MM.1S (cell line): ENCODE results near the gene TET2.

Experiments
- DNase-seq: peaks from one replicate; pipeline ENCODE4 v3.0.0-alpha.2; 2015
- H2AFZ ChIP-seq: fragments of 300-600 bp; sonication (generic); 2 replicates; pipeline ENCODE4 v1.6.0; 2016; ENCODE audit warnings: antibody characterized with exemption, low read length
- H3F3A ChIP-seq: fragments of 300-600 bp; sonication (generic); 2 replicates; pipeline ENCODE4 v1.6.1; 2016; ENCODE audit warnings: mild to moderate bottlenecking, antibody characterized with exemption, low read length, moderate library complexity, mixed read lengths; ENCODE audit not compliant: insufficient read depth
- H3K27ac ChIP-seq: fragments of 300-600 bp; sonication (generic); 2 replicates; pipeline ENCODE4 v1.5.1; 2016; ENCODE audit warnings: mild to moderate bottlenecking, low read length
- H3K27me3 ChIP-seq: fragments of 300-600 bp; sonication (generic); replicated peaks from 2 replicates; pipeline ENCODE4 v1.6.0; 2016; ENCODE audit warnings: low read length; ENCODE audit not compliant: insufficient read depth
- H3K36me3 ChIP-seq: fragments of 300-600 bp; sonication (generic); replicated peaks from 2 replicates; pipeline ENCODE4 v1.6.1; 2016; ENCODE audit warnings: mild to moderate bottlenecking, low read length, mixed read lengths; ENCODE audit not compliant: insufficient read depth
- H3K4me1 ChIP-seq: fragments of 300-600 bp; sonication (generic); 2 replicates; pipeline ENCODE4 v1.6.1; 2016; ENCODE audit warnings: low read length, mixed read lengths
- H3K4me2 ChIP-seq: fragments of 300-600 bp; sonication (generic); 2 replicates; pipeline ENCODE4 v1.6.0; 2016; ENCODE audit warnings: low read depth, low read length
- H3K4me3 ChIP-seq: fragments of 300-600 bp; sonication (generic); 2 replicates; pipeline ENCODE4 v1.5.1; 2016; ENCODE audit warnings: low read length, mixed read lengths
- H3K79me2 ChIP-seq: fragments of 300-600 bp; sonication (generic); 2 replicates; pipeline ENCODE4 v1.6.1; 2016; ENCODE audit warnings: mixed run types, low read length, mixed read lengths
- H3K9ac ChIP-seq: fragments of 300-600 bp; sonication (generic); 2 replicates; pipeline ENCODE4 v1.6.1; 2016; ENCODE audit warnings: low read length, mixed read lengths
- H3K9me2 ChIP-seq: fragments of 300-600 bp; sonication (generic); replicated peaks from 2 replicates; pipeline ENCODE4 v1.6.1; 2016; ENCODE audit warnings: mild to moderate bottlenecking, low read length, mixed read lengths; ENCODE audit not compliant: insufficient read depth
- H3K9me3 ChIP-seq: fragments of 300-600 bp; sonication (generic); replicated peaks from 2 replicates; pipeline ENCODE4 v1.6.1; 2016; ENCODE audit warnings: mild to moderate bottlenecking, low read length, mixed read lengths; ENCODE audit not compliant: insufficient read depth
- H4K20me1 ChIP-seq: fragments of 300-600 bp; sonication (generic); 2 replicates; pipeline ENCODE4 v1.6.1; 2016; ENCODE audit warnings: mild to moderate bottlenecking, low read length, moderate library complexity, mixed read lengths; ENCODE audit not compliant: insufficient read depth
- EZH2 ChIP-seq: fragments of 300-600 bp; sonication (generic); optimal IDR thresholded peaks from 2 replicates; pipeline ENCODE3; 2017; ENCODE audit warnings: low read depth, mild to moderate bottlenecking, antibody characterized with exemption, low read length, mixed read lengths
- EZH2phosphoT487 ChIP-seq: fragments of 300-600 bp; sonication (generic); IDR thresholded peaks from 2 replicates; pipeline ENCODE4 v1.6.1; 2018; ENCODE audit warnings: antibody characterized with exemption, low read length
- TF ChIP-seq, protein P1 (sequence below): fragments of 300-600 bp; sonication (generic); IDR thresholded peaks from 2 replicates; pipeline ENCODE4 v1.5.1; 2016; ENCODE audit warnings: antibody characterized with exemption, low read length, mixed read lengths

TET2 gene

DNA sequence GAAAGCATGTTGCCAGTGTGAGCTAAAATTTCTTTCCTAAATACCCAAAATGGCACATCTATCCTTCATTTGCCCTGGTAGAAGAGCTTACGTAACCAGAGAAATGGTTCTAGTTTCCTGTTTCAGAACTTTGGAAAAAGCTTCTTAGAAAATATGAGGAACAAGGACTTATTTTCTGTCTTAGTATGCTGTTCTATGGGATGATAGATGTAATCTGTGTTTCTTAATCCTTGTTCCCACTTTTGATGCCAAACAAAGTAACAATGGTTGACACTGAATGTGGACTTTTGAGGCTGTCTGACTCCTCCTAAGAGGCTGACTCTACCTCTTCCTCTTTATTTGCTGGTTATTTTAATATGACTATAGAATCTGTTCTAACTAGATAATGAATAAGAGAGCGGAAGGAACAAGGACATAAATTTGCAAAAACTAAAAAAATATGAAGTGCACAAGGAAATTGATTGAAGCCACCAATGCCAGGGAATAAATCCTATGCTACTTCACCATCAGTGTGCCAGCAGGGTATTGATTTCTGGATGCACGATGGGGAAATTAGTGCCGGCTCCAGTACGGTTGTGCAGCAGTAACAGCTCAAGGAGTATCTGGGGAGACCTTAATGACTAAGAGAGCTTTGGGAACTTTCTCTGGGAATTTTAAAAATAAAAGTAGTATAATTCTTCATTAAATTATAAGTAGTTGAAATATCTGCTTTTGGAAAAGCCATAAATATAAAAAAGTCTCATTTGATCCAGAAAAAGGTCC, 39.4 kb upstream of the TET2 start:
- H3K4me1 ChIP-seq: no peaks in the 10 kb centered on the region
- no peak overlapping the region for H3K4me2 ChIP-seq
- no peaks in the 10 kb centered on the region for H3K9me2 ChIP-seq
- DNase-seq: no peak
- H3K27me3 ChIP-seq: no peaks in the 10 kb centered on the region
- no peaks in the 10 kb centered on the region for H3F3A ChIP-seq
- H3K9me3 ChIP-seq: no peaks in the 10 kb centered on the region
- no peak overlapping the region for H3K27ac ChIP-seq
- TF ChIP-seq, protein P1, sequence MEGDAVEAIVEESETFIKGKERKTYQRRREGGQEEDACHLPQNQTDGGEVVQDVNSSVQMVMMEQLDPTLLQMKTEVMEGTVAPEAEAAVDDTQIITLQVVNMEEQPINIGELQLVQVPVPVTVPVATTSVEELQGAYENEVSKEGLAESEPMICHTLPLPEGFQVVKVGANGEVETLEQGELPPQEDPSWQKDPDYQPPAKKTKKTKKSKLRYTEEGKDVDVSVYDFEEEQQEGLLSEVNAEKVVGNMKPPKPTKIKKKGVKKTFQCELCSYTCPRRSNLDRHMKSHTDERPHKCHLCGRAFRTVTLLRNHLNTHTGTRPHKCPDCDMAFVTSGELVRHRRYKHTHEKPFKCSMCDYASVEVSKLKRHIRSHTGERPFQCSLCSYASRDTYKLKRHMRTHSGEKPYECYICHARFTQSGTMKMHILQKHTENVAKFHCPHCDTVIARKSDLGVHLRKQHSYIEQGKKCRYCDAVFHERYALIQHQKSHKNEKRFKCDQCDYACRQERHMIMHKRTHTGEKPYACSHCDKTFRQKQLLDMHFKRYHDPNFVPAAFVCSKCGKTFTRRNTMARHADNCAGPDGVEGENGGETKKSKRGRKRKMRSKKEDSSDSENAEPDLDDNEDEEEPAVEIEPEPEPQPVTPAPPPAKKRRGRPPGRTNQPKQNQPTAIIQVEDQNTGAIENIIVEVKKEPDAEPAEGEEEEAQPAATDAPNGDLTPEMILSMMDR: no peak
- TF ChIP-seq EZH2 (no peak), EZH2phosphoT487 (no peak)
- no peak overlapping the region for H2AFZ ChIP-seq
- H3K36me3 ChIP-seq: no peaks in the 10 kb centered on the region
- H3K79me2 ChIP-seq: no peaks in the 10 kb centered on the region
- no peaks in the 10 kb centered on the region for H4K20me1 ChIP-seq
- H3K4me3 ChIP-seq: no peak overlapping the region
- no peak overlapping the region for H3K9ac ChIP-seq

DNA sequence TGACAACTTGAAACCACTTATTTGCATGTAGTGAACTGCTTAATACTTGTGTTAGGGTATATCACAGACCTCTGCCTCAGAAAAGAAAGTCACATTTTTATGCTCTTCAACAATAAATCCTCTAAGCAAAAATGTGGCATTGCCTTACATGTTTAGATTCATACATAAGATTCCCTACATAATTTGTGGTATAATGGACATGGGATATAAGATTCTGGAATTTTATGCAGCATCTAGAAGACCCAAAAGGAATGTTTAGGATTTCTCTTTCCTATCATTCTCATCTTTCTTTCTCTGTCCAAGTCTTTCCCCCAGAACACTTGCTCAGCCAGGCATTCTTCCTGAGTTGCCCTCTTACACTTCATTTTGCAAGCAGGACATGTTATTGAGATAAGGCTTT, 37.7 kb upstream of the TET2 start:
- H3F3A ChIP-seq: no peaks in the 10 kb centered on the region
- TF ChIP-seq, protein P1: no peak
- no peak for TF ChIP-seq EZH2phosphoT487
- TF ChIP-seq EZH2: no peak
- H3K36me3 ChIP-seq: no peaks in the 10 kb centered on the region
- no peaks in the 10 kb centered on the region for H3K9me3 ChIP-seq
- no peaks in the 10 kb centered on the region for H3K4me1 ChIP-seq
- no peaks in the 10 kb centered on the region for H3K27me3 ChIP-seq
- no peak overlapping the region for H3K4me2 ChIP-seq
- H3K27ac ChIP-seq: no peak overlapping the region
- H3K9me2 ChIP-seq: no peaks in the 10 kb centered on the region
- no peak overlapping the region for H3K4me3 ChIP-seq
- H2AFZ ChIP-seq: no peak overlapping the region
- no peaks in the 10 kb centered on the region for H3K79me2 ChIP-seq
- no peak for DNase-seq
- H3K9ac ChIP-seq: no peak overlapping the region
- H4K20me1 ChIP-seq: no peaks in the 10 kb centered on the region

DNA sequence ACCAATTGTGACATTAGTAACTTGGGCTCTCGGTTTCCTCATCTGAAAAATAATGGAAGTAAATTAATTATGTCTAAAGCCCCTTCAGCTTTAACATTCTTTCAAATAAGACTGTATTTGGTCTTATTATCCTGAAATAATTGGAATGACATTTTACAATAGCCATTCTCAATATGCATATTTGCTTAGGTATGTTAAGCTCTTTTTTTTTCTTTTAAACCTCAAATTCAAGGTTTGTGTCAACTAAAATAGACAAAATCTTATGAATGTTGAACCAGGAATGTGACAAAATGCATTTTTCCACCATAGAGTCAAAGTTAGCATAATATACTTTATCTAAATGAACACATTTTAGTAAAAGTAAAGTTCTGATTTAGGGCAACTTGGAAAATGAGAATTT, 34.4 kb upstream of the TET2 start:
- H3K4me1 ChIP-seq: no peaks in the 10 kb centered on the region
- H3K9ac ChIP-seq: no peak overlapping the region
- no peak overlapping the region for H2AFZ ChIP-seq
- H3K9me2 ChIP-seq: no peaks in the 10 kb centered on the region
- H3K79me2 ChIP-seq: no peaks in the 10 kb centered on the region
- no peak overlapping the region for H3K27ac ChIP-seq
- no peak overlapping the region for H3K4me2 ChIP-seq
- TF ChIP-seq EZH2phosphoT487: no peak
- no peak for TF ChIP-seq EZH2
- TF ChIP-seq, protein P1: no peak
- no peaks in the 10 kb centered on the region for H3K27me3 ChIP-seq
- H3K36me3 ChIP-seq: no peaks in the 10 kb centered on the region
- no peaks in the 10 kb centered on the region for H3K9me3 ChIP-seq
- H3K4me3 ChIP-seq: no peak overlapping the region
- no peaks in the 10 kb centered on the region for H3F3A ChIP-seq
- no peaks in the 10 kb centered on the region for H4K20me1 ChIP-seq
- DNase-seq: no peak
